ENCODE data around the gene WDR43. TPM values are rescaled to one million over a fixed set of nuclear protein-coding genes. Genes with fewer than 3 reads are reported as not detected.

Gene WDR43
- total and polyA plus RNA-seq, 9 of the 15 experiments (the other 6 are each of a cell fraction or from before 2014, with no cell fraction given) = 34.6 to 197 (median 105) TPM

GRCh38 chr2:28870146-28870891 lies 24.1 kb upstream of the WDR43 start, which contains the start of gene TRMT61B (continued):
- TF ChIP-seq VEZF1 (CRISPR knock-in tag; IDR thresholded peaks at IDR 0.05) (peak; percentile 70), CXXC5 (CRISPR knock-in tag; IDR thresholded peaks at IDR 0.05) (peak; percentile 90), MAX (CRISPR knock-in tag; IDR thresholded peaks at IDR 0.05) (peak; percentile 95), FOXO4 (CRISPR knock-in tag; IDR thresholded peaks at IDR 0.05) (no peak), GMEB1 (CRISPR knock-in tag; IDR thresholded peaks at IDR 0.05) (peak; percentile 72), BCL6 (CRISPR knock-in tag; IDR thresholded peaks at IDR 0.05) (no peak), ELF1 (tag; IDR thresholded peaks at IDR 0.05) (peak; percentile 89), NR4A1 (CRISPR knock-in tag; IDR thresholded peaks at IDR 0.05) (no peak), NR4A1 (tag; IDR thresholded peaks at IDR 0.05) (no peak), HDAC1 (IDR thresholded peaks at IDR 0.05) (peak in 1 of 2 experiments; percentile 93; a peak in 2 of 4 replicates), GTF2E2 (tag; IDR thresholded peaks at IDR 0.05) (no peak), YY1 (IDR thresholded peaks at IDR 0.05; ENCODE audit: borderline replicate concordance in 1 of 3, control insufficient read depth in 1 of 3, extremely low read depth in 1 of 3, insufficient read depth in 3 of 3, insufficient read length in 1 of 3, insufficient replicate concordance in 2 of 3, low read depth in 1 of 3, low read length in 2 of 3) (peak; percentile 53 to 91 (median 86)), STAT5B (CRISPR knock-in tag; IDR thresholded peaks at IDR 0.05) (no peak)
- TF ChIP-seq, protein P1, sequence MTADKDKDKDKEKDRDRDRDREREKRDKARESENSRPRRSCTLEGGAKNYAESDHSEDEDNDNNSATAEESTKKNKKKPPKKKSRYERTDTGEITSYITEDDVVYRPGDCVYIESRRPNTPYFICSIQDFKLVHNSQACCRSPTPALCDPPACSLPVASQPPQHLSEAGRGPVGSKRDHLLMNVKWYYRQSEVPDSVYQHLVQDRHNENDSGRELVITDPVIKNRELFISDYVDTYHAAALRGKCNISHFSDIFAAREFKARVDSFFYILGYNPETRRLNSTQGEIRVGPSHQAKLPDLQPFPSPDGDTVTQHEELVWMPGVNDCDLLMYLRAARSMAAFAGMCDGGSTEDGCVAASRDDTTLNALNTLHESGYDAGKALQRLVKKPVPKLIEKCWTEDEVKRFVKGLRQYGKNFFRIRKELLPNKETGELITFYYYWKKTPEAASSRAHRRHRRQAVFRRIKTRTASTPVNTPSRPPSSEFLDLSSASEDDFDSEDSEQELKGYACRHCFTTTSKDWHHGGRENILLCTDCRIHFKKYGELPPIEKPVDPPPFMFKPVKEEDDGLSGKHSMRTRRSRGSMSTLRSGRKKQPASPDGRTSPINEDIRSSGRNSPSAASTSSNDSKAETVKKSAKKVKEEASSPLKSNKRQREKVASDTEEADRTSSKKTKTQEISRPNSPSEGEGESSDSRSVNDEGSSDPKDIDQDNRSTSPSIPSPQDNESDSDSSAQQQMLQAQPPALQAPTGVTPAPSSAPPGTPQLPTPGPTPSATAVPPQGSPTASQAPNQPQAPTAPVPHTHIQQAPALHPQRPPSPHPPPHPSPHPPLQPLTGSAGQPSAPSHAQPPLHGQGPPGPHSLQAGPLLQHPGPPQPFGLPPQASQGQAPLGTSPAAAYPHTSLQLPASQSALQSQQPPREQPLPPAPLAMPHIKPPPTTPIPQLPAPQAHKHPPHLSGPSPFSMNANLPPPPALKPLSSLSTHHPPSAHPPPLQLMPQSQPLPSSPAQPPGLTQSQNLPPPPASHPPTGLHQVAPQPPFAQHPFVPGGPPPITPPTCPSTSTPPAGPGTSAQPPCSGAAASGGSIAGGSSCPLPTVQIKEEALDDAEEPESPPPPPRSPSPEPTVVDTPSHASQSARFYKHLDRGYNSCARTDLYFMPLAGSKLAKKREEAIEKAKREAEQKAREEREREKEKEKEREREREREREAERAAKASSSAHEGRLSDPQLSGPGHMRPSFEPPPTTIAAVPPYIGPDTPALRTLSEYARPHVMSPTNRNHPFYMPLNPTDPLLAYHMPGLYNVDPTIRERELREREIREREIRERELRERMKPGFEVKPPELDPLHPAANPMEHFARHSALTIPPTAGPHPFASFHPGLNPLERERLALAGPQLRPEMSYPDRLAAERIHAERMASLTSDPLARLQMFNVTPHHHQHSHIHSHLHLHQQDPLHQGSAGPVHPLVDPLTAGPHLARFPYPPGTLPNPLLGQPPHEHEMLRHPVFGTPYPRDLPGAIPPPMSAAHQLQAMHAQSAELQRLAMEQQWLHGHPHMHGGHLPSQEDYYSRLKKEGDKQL (CRISPR knock-in tag; IDR thresholded peaks at IDR 0.05; ENCODE audit: borderline replicate concordance) = no peak
